Neural cell (in vitro differentiated cells): ENCODE results near the gene ASB18. TPM values are rescaled to one million over a fixed set of nuclear protein-coding genes. Genes with fewer than 3 reads are reported as not detected.

Experiments
- H2AFZ ChIP-seq: fragments of 200-600, 300-800 bp; sonication (generic), shearing (Covaris generic); 2 replicates; pipeline ENCODE4 v1.6.0; 2014; ENCODE audit warnings: low read depth, mild to moderate bottlenecking, antibody characterized with exemption, low read length, moderate library complexity
- H3F3A ChIP-seq: fragments of 200-600 bp; shearing (Covaris generic); 2 replicates; pipeline ENCODE4 v1.6.1; 2016; ENCODE audit warnings: mild to moderate bottlenecking, moderate library complexity, mixed read lengths, antibody characterized with exemption, low read length; ENCODE audit not compliant: insufficient read depth, poor library complexity, severe bottlenecking
- H3K27ac ChIP-seq: fragments of 200-600, 300-800 bp; sonication (generic), shearing (Covaris generic); 2 replicates; pipeline ENCODE4 v1.5.1; 2014; ENCODE audit warnings: mild to moderate bottlenecking, low read length, moderate library complexity
- H3K27me3 ChIP-seq: fragments of 300-800, 200-600 bp; sonication (generic), shearing (Covaris generic); 2 replicates; pipeline ENCODE4 v1.6.0; 2014; ENCODE audit warnings: mild to moderate bottlenecking, low read depth, low read length, moderate library complexity; ENCODE audit not compliant: insufficient read depth
- H3K36me3 ChIP-seq: fragments of 300-800, 200-600 bp; sonication (generic), shearing (Covaris generic); 2 replicates; pipeline ENCODE4 v1.5.1; 2014; ENCODE audit warnings: mild to moderate bottlenecking, antibody characterized with exemption, low read length, moderate library complexity; ENCODE audit not compliant: insufficient read depth
- H3K4me2 ChIP-seq: fragments of 300-800, 200-600 bp; sonication (generic), shearing (Covaris generic); 2 replicates; pipeline ENCODE4 v1.6.0; 2014; ENCODE audit warnings: mild to moderate bottlenecking, low read length
- H3K4me3 ChIP-seq: fragments of 300-800, 200-600 bp; sonication (generic), shearing (Covaris generic); 2 replicates; pipeline ENCODE4 v1.5.1; 2014; ENCODE audit warnings: mild to moderate bottlenecking, low read length, moderate library complexity
- H3K79me2 ChIP-seq: fragments of 200-600 bp; shearing (Covaris generic); replicated peaks from 2 replicates; pipeline ENCODE4 v1.6.0; 2014; ENCODE audit warnings: mild to moderate bottlenecking, low read length, moderate library complexity; ENCODE audit not compliant: insufficient read depth
- H3K9ac ChIP-seq: fragments of 300-800, 200-600 bp; sonication (generic), shearing (Covaris generic); 2 replicates; pipeline ENCODE4 v1.6.1; 2016; ENCODE audit warnings: mild to moderate bottlenecking, low read length, mixed read lengths
- H3K9me2 ChIP-seq: fragments of 200-600 bp; shearing (Covaris generic); 2 replicates; pipeline ENCODE4 v1.6.1; 2016; ENCODE audit warnings: mild to moderate bottlenecking, low read length, mixed read lengths; ENCODE audit not compliant: insufficient read depth
- H3K9me3 ChIP-seq: fragments of 200-600, 300-800 bp; sonication (generic), shearing (Covaris generic); 2 replicates; pipeline ENCODE4 v1.6.1; 2016; ENCODE audit warnings: mild to moderate bottlenecking, mixed run types, low read length, moderate library complexity, mixed read lengths
- H4K20me1 ChIP-seq: fragments of 200-600 bp; shearing (Covaris generic); 2 replicates; pipeline ENCODE4 v1.6.1; 2016; ENCODE audit warnings: mild to moderate bottlenecking, mixed run types; ENCODE audit not compliant: insufficient read depth
- EP300 ChIP-seq: fragments of 450-650 bp; conservative IDR thresholded peaks from 2 replicates; pipeline ENCODE4 v1.6.1; 2014; ENCODE audit warnings: antibody characterized with exemption, mild to moderate bottlenecking, moderate library complexity; ENCODE audit not compliant: poor library complexity, severe bottlenecking
- EZH2 ChIP-seq: fragments of 200-600, 300-800 bp; shearing (Covaris generic), sonication (generic); IDR thresholded peaks from 2 replicates; pipeline ENCODE4 v1.6.1; 2014; ENCODE audit warnings: antibody characterized with exemption, low read length, borderline replicate concordance, mild to moderate bottlenecking; ENCODE audit not compliant: insufficient read depth, poor library complexity, severe bottlenecking
- MXI1 ChIP-seq: fragments of 450-650 bp; conservative IDR thresholded peaks from 2 replicates; pipeline ENCODE4 v1.6.1; 2014; ENCODE audit warnings: antibody characterized with exemption, mild to moderate bottlenecking; ENCODE audit not compliant: poor library complexity, severe bottlenecking
- POLR2AphosphoS5 ChIP-seq: IDR thresholded peaks from 2 replicates; pipeline ENCODE4 v1.6.1; 2012
- RAD21 ChIP-seq: fragments of 450-650 bp; conservative IDR thresholded peaks from 2 replicates; pipeline ENCODE4 v1.6.1; 2014; ENCODE audit warnings: antibody characterized with exemption, mild to moderate bottlenecking, moderate library complexity
- SMC3 ChIP-seq: fragments of 450-650 bp; conservative IDR thresholded peaks from 2 replicates; pipeline ENCODE4 v1.6.1; 2014; ENCODE audit warnings: antibody characterized with exemption, mild to moderate bottlenecking, moderate library complexity; ENCODE audit not compliant: poor library complexity
- TAF1 ChIP-seq: IDR thresholded peaks from 2 replicates; pipeline ENCODE4 v1.6.1; 2012; ENCODE audit warnings: low read depth
- polyA plus RNA-seq: library from polyadenylated mRNA; depleted of rRNA; stranded (reverse); fragments of >200 nt; gene quantifications from 2 replicates; pipeline ENCODE4 v1.2.3, GENCODE V29; 2014
- TF ChIP-seq, protein P1 (sequence below): fragments of 450-650 bp; IDR thresholded peaks from 2 replicates; pipeline ENCODE4 v1.5.1; 2014; ENCODE audit warnings: antibody characterized with exemption, mild to moderate bottlenecking, moderate library complexity; ENCODE audit not compliant: poor library complexity, severe bottlenecking
- TF ChIP-seq, protein P2 (sequence below): IDR thresholded peaks from 2 replicates; pipeline ENCODE4 v1.6.1; 2012; ENCODE audit warnings: borderline replicate concordance

Gene ASB18
- polyA plus RNA-seq, 1 donor from 2014 or later: not detected

DNA sequence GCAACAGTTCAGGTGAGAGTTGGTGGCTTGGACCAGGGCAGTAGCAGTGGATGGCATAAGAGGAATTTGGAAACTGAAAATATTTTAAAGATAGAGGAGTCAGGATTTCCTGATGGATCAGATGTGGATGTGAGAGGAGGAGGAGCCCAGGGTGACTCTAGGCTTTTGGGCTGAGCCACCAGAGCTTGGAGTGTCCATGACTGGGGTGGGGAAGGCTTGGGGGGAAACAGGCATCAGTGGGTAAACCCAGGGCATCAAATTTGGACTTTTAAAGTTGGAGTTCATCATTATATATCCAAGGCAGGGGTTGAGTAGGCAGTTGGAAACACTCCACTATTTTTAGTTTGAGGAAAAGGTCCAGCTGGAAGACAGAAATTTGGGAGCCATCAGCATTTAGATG lies 27.3 kb upstream of the ASB18 start:
- Histone ChIP-seq H2AFZ (no peak overlapping the region), H3F3A (no peaks in the 10 kb centered on the region), H3K9ac (no peak overlapping the region), H3K27me3 (no peaks in the 10 kb centered on the region), H3K9me2 (no peaks in the 10 kb centered on the region), H3K4me2 (no peak overlapping the region), H3K4me3 (no peak overlapping the region), H4K20me1 (no peaks in the 10 kb centered on the region), H3K79me2 (no peaks in the 10 kb centered on the region), H3K9me3 (no peaks in the 10 kb centered on the region), H3K27ac (no peak overlapping the region), H3K36me3 (no peaks in the 10 kb centered on the region)
- TF ChIP-seq POLR2AphosphoS5: no peak
- TF ChIP-seq SMC3: no peak

GRCh38 chr2:236290742-236291425 lies 26.7 kb upstream of the ASB18 start:
- TF ChIP-seq, protein P1, sequence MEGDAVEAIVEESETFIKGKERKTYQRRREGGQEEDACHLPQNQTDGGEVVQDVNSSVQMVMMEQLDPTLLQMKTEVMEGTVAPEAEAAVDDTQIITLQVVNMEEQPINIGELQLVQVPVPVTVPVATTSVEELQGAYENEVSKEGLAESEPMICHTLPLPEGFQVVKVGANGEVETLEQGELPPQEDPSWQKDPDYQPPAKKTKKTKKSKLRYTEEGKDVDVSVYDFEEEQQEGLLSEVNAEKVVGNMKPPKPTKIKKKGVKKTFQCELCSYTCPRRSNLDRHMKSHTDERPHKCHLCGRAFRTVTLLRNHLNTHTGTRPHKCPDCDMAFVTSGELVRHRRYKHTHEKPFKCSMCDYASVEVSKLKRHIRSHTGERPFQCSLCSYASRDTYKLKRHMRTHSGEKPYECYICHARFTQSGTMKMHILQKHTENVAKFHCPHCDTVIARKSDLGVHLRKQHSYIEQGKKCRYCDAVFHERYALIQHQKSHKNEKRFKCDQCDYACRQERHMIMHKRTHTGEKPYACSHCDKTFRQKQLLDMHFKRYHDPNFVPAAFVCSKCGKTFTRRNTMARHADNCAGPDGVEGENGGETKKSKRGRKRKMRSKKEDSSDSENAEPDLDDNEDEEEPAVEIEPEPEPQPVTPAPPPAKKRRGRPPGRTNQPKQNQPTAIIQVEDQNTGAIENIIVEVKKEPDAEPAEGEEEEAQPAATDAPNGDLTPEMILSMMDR: no peak
- TF ChIP-seq SMC3: no peak
- TF ChIP-seq MXI1: no peak
- TF ChIP-seq, protein P2, sequence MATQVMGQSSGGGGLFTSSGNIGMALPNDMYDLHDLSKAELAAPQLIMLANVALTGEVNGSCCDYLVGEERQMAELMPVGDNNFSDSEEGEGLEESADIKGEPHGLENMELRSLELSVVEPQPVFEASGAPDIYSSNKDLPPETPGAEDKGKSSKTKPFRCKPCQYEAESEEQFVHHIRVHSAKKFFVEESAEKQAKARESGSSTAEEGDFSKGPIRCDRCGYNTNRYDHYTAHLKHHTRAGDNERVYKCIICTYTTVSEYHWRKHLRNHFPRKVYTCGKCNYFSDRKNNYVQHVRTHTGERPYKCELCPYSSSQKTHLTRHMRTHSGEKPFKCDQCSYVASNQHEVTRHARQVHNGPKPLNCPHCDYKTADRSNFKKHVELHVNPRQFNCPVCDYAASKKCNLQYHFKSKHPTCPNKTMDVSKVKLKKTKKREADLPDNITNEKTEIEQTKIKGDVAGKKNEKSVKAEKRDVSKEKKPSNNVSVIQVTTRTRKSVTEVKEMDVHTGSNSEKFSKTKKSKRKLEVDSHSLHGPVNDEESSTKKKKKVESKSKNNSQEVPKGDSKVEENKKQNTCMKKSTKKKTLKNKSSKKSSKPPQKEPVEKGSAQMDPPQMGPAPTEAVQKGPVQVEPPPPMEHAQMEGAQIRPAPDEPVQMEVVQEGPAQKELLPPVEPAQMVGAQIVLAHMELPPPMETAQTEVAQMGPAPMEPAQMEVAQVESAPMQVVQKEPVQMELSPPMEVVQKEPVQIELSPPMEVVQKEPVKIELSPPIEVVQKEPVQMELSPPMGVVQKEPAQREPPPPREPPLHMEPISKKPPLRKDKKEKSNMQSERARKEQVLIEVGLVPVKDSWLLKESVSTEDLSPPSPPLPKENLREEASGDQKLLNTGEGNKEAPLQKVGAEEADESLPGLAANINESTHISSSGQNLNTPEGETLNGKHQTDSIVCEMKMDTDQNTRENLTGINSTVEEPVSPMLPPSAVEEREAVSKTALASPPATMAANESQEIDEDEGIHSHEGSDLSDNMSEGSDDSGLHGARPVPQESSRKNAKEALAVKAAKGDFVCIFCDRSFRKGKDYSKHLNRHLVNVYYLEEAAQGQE: no peak
- TF ChIP-seq EP300: no peak
- no peak for TF ChIP-seq TAF1
- TF ChIP-seq EZH2: no peak
- TF ChIP-seq POLR2AphosphoS5: no peak
- TF ChIP-seq RAD21: no peak
- Histone ChIP-seq H3K36me3 (no peaks in the 10 kb centered on the region), H4K20me1 (no peaks in the 10 kb centered on the region)

More at GRCh38 chr2:236290742-236291425, 26.7 kb upstream of the ASB18 start:
- no peaks in the 10 kb centered on the region for H3K9me2 ChIP-seq
- no peak overlapping the region for H3K4me2 ChIP-seq
- no peaks in the 10 kb centered on the region for H3K9me3 ChIP-seq
- H3K27me3 ChIP-seq: no peaks in the 10 kb centered on the region
- no peak overlapping the region for H2AFZ ChIP-seq
- H3K79me2 ChIP-seq: no peaks in the 10 kb centered on the region
- H3K27ac ChIP-seq: no peak overlapping the region
- H3F3A ChIP-seq: no peaks in the 10 kb centered on the region
- no peak overlapping the region for H3K4me3 ChIP-seq
- no peak overlapping the region for H3K9ac ChIP-seq
